A549 treated with CORT108297 at 1 μM for 4 hours (cell line): ENCODE results near the gene TNNT1. TPM values are rescaled to one million over a fixed set of nuclear protein-coding genes. Genes with fewer than 3 reads are reported as not detected.

Source experiments
- total RNA-seq: library from RNA; stranded (reverse); fragments of 200-300 nt; extraction: Qiagen RNA extraction; gene quantifications from 5 replicates; pipeline ENCODE4 v1.2.3, GENCODE V29; 2022

TNNT1 gene, protein sequence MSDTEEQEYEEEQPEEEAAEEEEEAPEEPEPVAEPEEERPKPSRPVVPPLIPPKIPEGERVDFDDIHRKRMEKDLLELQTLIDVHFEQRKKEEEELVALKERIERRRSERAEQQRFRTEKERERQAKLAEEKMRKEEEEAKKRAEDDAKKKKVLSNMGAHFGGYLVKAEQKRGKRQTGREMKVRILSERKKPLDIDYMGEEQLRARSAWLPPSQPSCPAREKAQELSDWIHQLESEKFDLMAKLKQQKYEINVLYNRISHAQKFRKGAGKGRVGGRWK
- 114 to 145 TPM (median 137 TPM) in 5 replicates for total RNA-seq

DNA sequence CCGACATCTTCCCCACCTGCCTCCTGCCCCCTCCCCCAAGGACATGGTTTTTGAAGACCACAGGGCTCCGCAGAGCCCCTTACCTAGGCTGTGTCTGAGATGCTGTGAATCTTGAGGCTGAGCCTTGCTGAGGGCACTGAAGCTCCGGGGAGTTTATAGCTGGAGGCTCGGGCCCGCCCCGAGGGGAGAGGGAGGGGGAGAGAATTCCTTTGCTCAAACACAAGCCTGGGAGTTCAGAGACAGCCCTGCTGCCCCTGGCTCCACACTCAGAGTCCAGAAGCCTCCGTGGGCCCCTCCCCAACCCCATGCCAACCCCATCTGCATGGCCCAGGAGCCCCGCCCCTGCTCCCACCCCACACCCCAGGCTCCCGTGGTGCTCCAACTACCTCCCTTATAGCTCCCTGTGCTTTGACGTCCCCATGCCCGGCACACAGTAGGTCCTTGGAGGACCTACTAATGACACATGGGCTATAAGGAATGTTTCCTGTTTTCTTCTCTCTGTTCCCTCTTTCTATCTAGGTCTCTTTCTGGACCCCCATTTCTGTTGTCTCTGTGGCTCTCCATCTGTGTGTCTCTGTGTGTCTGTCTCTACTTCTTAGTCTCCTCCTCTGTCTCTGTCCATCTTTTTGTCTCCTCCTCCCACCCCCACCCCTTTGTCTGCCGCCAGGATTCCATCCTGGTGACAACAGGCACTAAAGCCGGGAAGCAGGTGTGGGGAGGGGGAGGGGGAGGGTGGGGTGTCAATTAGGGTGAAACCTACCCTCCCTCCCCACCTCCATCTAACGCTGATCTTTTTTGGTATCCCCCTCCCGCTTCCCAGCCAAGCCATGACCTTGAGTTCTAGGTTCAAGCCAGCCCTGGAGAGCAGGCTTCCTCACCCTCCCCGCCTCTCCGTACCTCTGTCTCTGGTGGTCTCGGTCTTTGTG, at the start of gene TNNT1:
Gene TNNT1, minus strand, starts transcription at position 129 of the 926 bp plus-strand sequence. CDS start 2,049 bp downstream, outside the sequence.

DNA sequence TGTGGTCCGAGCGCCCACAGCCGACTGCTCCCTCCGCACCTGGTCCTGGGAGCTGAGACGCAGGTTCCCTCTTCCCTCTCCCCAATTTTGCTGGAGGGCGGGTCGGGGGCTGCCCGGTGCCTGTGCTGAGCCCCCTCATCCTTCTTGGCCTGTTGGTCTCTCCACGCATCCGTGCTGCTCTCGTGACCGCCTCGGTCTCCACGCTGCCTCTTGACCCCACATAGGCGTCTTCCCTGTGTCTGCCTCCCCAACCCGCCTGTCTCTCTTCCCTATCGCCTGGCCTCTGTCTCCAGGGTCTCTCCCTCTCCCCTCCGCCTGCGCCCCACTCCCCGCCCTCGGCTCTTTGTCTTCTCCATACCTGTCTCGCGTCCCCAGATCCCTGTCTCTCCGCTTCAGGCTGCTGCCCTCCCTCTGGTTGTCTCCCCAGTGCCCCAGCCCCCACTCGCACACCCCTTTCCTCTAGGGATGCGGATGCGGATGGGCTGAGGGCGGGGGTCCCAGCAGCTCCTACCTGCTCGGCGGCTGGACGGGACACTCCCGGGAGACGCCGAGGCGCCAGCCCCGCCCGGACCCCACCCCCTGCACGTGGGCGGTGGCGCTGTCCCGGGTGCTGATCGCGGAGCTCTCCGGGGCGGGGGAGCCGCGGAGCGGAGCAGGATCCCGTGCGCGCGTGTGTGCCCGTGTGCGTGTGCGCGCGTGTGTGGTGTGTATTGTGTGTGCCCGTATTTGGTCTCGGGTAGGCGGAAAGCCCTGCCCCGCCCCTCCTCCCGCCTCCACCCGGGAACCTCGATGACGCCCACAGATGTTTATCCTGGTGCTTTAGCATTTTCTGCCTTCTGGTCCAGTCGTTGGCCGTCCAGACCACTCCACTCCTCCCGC, 30.8 kb upstream of the TNNT1 start, which contains the start of gene SYT5:
Gene SYT5, minus strand, starts transcription at position 684 of the 879 bp plus-strand sequence. CDS start 1,248 bp downstream, outside the sequence.

GRCh38 chr19:55166530-55167268, 17.7 kb upstream of the TNNT1 start, which contains the start of gene DNAAF3:
DNAAF3 (minus strand) TSS chr19:55166613; CDS start chr19:55166413, 200 bp downstream.

DNA sequence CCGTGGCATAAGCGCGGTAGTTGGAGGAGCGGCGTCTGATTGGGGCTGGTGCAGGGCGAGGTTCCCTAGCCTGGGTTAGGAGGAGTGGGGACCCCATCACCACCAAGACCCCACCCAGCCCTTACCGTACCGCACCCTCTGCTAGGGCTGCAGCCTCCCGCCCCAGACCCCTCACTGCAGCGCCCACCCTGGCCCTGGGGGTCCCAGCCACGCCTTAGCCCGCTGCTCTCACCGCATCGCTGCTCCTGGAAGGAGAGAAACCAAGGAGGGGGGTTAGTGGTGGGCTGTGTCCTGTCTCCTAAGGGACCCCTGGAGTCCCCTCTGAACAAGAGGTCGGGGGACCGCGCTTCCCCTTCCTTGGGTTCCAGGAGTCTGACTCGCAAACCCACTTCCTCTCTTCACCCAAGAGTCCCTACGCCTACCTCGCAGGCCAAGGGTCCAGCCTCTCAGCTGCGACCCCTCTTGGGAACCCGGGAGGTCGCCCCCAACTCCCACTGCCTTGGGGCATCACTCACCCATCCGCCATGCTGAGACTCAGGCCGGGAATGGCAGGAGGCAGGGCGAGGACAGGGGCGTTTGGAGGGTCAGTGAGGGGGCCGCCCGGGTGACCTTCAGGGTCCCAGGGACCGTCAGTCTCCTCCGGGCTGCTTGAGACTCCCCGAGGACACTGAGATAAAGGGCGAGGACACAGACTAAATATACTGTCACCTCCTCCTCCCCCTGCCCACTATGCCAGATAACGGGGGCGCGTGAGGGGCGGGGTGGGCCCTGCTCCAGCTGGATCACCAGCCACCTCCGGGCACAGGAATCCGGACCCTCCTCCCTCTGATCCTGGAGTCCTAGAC, 8.3 kb upstream of the TNNT1 start, which contains the start of gene TNNI3:
Gene TNNI3, minus strand, starts transcription at position 669 of the 845 bp plus-strand sequence. Its CDS starts 143 bp downstream, at position 526.

DNA sequence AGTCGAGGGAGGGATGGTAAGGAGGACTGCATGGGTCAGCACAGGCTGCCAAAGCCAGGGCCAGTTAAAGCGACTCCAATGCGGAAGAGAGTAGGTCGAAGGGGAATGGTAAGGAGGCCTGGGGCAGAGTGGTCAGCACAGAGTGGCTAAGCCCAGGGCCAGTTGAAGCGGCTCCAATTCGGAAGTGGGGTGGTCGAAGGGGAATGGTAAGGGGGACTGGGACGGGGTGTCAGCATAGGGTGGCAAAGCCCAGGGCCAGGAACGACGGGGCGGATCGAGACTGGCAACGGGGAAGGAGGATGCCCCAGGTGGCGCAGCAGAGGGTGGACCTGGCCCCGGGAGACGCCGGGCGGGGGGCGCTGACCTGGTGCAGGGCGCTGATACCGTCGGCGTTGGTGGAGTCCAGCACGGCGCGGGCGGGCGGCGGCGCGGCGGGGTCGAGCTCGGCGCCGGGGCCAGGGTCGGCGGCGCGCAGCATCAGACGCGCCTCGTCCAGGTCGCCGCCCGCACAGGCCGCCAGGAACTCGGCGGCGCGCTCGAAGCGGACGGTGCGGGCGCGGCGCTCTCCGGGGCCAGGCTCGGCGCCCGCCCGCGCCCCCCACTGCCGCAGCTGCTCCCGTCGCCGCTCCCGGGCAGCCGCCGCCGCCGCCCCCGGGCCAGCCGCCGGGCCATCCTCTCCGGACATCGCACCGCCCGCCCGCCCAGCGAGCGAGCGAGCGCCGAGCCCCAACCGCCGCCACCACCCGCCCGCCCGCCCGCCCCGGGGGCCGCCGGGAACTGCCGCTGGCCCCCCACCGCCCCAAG, 31.9 kb downstream of the TNNT1 start, which contains the start of gene PPP1R12C:
Gene PPP1R12C, minus strand, starts transcription at position 779 of the 804 bp plus-strand sequence. Its CDS starts 94 bp downstream, at position 685.

Other genes with a start within 250 kb of the TNNT1 start
- gene NCR1, start 243.1 kb downstream of the TNNT1 start, total RNA-seq = not detected in 5 replicates
- gene NLRP7, start 201.7 kb downstream of the TNNT1 start, total RNA-seq = not detected in 5 replicates
- gene NLRP2, start 182.8 kb downstream of the TNNT1 start, total RNA-seq = 24.3 to 27.9 TPM (median 26.7 TPM) in 5 replicates
- 0.06 to 0.24 TPM (median 0.21 TPM) in 5 replicates for gene GP6, start 110.9 kb downstream of the TNNT1 start, total RNA-seq
- 14.0 to 20.9 TPM (median 20.1 TPM) in 5 replicates for gene RDH13, start 86.1 kb downstream of the TNNT1 start, total RNA-seq
- gene EPS8L1, start 73.3 kb downstream of the TNNT1 start, total RNA-seq = 3.7 to 6.2 TPM (median 5.5 TPM) in 5 replicates
- gene PPP1R12C, start 31.6 kb downstream of the TNNT1 start, total RNA-seq = 60.2 to 97.6 TPM (median 90.0 TPM) in 5 replicates
- gene TNNI3, start 8.5 kb upstream of the TNNT1 start, total RNA-seq = 6.1 to 9.2 TPM (median 8.0 TPM) in 5 replicates
- 4.5 to 6.9 TPM (median 6.2 TPM) in 5 replicates for gene DNAAF3, start 17.4 kb upstream of the TNNT1 start, total RNA-seq
- 2.8 to 4.9 TPM (median 3.8 TPM) in 5 replicates for gene SYT5, start 31.1 kb upstream of the TNNT1 start, total RNA-seq
- 3.7 to 5.3 TPM (median 5.2 TPM) in 5 replicates for gene PTPRH, start 60.3 kb upstream of the TNNT1 start, total RNA-seq
- 2.7 to 6.4 TPM (median 5.2 TPM) in 5 replicates for gene TMEM86B, start 79.6 kb upstream of the TNNT1 start, total RNA-seq
- gene PPP6R1, start 109.8 kb upstream of the TNNT1 start, total RNA-seq = 87.7 to 128 TPM (median 124 TPM) in 5 replicates
- gene HSPBP1, start 130.9 kb upstream of the TNNT1 start, total RNA-seq = 119 to 156 TPM (median 146 TPM) in 5 replicates
- 3.3 to 5.4 TPM (median 4.0 TPM) in 5 replicates for gene BRSK1, start 134.8 kb upstream of the TNNT1 start, total RNA-seq
- gene TMEM150B, start 176.1 kb upstream of the TNNT1 start, total RNA-seq = not detected in 5 replicates
- gene KMT5C, start 190.7 kb upstream of the TNNT1 start, total RNA-seq = 5.8 to 11.4 TPM (median 9.7 TPM) in 5 replicates
- gene COX6B2, start 205.5 kb upstream of the TNNT1 start, total RNA-seq = 0.58 to 1.4 TPM (median 1.2 TPM) in 5 replicates
- gene GARIN5B, start 214.1 kb upstream of the TNNT1 start, total RNA-seq = 0.06 to 0.29 TPM (median 0.12 TPM) in 5 replicates
- gene IL11, start 221.3 kb upstream of the TNNT1 start, total RNA-seq = 42.1 to 61.8 TPM (median 53.6 TPM) in 5 replicates
- 1.2 to 2.6 TPM (median 2.0 TPM) in 5 replicates for gene TMEM190, start 227.6 kb upstream of the TNNT1 start, total RNA-seq
- 1.6 to 11.1 TPM (median 8.6 TPM) in 5 replicates for gene TMEM238, start 235.1 kb upstream of the TNNT1 start, total RNA-seq
- gene RPL28, start 236.7 kb upstream of the TNNT1 start, total RNA-seq = 2,587 to 2,941 TPM (median 2,775 TPM) in 5 replicates